Lung (tissue), 12 donors: Measurements from ENCODE around the gene ZYX. TPM values are rescaled to one million over a fixed set of nuclear protein-coding genes. Genes with fewer than 3 reads are reported as not detected.

Experiments used
- ATAC-seq: fragments of 200-7000 bp; cut with Tn5 transposase; one replicate; pipeline ENCODE4 v1.9.1; 2020; ENCODE audit warnings: moderate number of reproducible peaks; ENCODE audit not compliant: insufficient read depth, low FRiP score
- DNase-seq, 3 donors: peaks; one replicate each; pipeline ENCODE4 v3.0.0-alpha.2; 2013 to 2017
- H3K27ac ChIP-seq, 2 donors: one replicate each; pipeline ENCODE4 v1.5.1; 2013; ENCODE audit warnings: mild to moderate bottlenecking in 2 of 2, moderate library complexity in 2 of 2, control low read depth in 1 of 2, inconsistent platforms in 1 of 2, low read depth in 1 of 2, low read length in 1 of 2
- H3K27me3 ChIP-seq, 3 donors: one replicate each; pipeline ENCODE4 v1.5.1; 2013; ENCODE audit warnings: low read length in 2 of 3; ENCODE audit not compliant: control insufficient read depth in 3 of 3, insufficient read depth in 3 of 3
- H3K36me3 ChIP-seq, 4 donors: one replicate each; pipeline ENCODE4 v1.5.1; 2013; ENCODE audit warnings: low read length in 4 of 4, mild to moderate bottlenecking in 1 of 4, moderate library complexity in 1 of 4; ENCODE audit not compliant: control insufficient read depth in 4 of 4, insufficient read depth in 4 of 4
- H3K4me1 ChIP-seq, 5 donors: one replicate each; pipeline ENCODE4 v1.5.1; 2013; ENCODE audit warnings: low read length in 5 of 5, mild to moderate bottlenecking in 2 of 5, moderate library complexity in 1 of 5; ENCODE audit not compliant: control insufficient read depth in 5 of 5, insufficient read depth in 5 of 5
- H3K4me3 ChIP-seq: one replicate; pipeline ENCODE4 v1.5.1; 2013; ENCODE audit warnings: mild to moderate bottlenecking, control low read depth, moderate library complexity
- H3K9ac ChIP-seq, 2 donors: one replicate each; pipeline ENCODE4 v1.5.1; 2013; ENCODE audit warnings: low read length in 2 of 2, control low read depth in 1 of 2; ENCODE audit not compliant: insufficient read depth in 1 of 2
- H3K9me3 ChIP-seq, 4 donors: one replicate each; pipeline ENCODE4 v1.5.1; 2013; ENCODE audit warnings: low read length in 3 of 4, mild to moderate bottlenecking in 1 of 4, moderate library complexity in 1 of 4; ENCODE audit not compliant: control insufficient read depth in 4 of 4, insufficient read depth in 3 of 4
- WGBS, 2 donors: extraction: QIAGEN DNeasy Blood & Tissue Kit; methylation state at CpG; one replicate each; pipeline ENCODE4 v1.1.7; 2013; 5-methylcytosine and 5-hydroxymethylcytosine counted together
- polyA plus RNA-seq, 2 donors: library from polyadenylated mRNA; stranded (reverse); fragments of 200-250 nt; gene quantifications; one replicate each; pipeline ENCODE4 v1.2.1, GENCODE V29; 2013
- total RNA-seq, 2 donors: library from RNA; depleted of rRNA in 1 of 2; stranded (reverse); fragments of >200 nt in 1 of 2; gene quantifications; one replicate each; pipeline ENCODE4 v1.2.1, GENCODE V29; 2014 to 2021
- TF ChIP-seq, protein P1 (sequence below): IDR thresholded peaks from 2 replicates; pipeline ENCODE4 v1.5.1; 2012; ENCODE audit warnings: mild to moderate bottlenecking; ENCODE audit errors: control extremely low read depth, extremely low read depth
- donor health status: control.
- donor health status: control.
- donor health status: Bipolar disorder and iron deficiency.
- donor health status: healthy.
- donor health status: DM: yes; HTN: yes; CAD: no.

The ZYX gene
- total and polyA plus RNA-seq, 4 donors: 98.9 to 310 (median 183) TPM

DNA sequence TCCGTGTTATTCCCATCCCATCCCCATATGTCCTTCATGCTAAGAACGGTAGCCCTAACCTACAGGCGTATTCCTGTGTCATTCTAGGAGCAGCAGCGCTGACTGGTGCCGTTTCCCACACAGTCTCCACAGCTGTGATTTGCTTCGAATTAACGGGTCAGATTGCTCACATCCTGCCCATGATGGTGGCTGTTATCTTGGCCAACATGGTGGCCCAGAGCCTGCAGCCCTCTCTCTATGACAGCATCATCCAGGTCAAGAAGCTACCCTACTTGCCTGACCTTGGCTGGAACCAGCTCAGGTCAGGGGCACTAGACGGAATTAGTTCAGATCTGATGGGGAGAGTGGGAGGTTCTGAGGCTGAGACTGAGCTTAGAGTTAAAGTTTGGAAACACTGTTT is 39.3 kb upstream of the ZYX start:
- DNase-seq (no peak), ATAC-seq (no peak)
- H3K9me3 ChIP-seq: peaks cover 0 to 3% (median 0%) of the 10 kb centered on the region in 4 donors
- peaks cover 0 to 4% (median 0%) of the 10 kb centered on the region in 5 donors for H3K4me1 ChIP-seq
- peaks cover 0 to 15% (median 4%) of the 10 kb centered on the region in 3 donors for H3K27me3 ChIP-seq
- peak overlapping the region; percentile 5 for H3K4me3 ChIP-seq
- TF ChIP-seq, protein P1, sequence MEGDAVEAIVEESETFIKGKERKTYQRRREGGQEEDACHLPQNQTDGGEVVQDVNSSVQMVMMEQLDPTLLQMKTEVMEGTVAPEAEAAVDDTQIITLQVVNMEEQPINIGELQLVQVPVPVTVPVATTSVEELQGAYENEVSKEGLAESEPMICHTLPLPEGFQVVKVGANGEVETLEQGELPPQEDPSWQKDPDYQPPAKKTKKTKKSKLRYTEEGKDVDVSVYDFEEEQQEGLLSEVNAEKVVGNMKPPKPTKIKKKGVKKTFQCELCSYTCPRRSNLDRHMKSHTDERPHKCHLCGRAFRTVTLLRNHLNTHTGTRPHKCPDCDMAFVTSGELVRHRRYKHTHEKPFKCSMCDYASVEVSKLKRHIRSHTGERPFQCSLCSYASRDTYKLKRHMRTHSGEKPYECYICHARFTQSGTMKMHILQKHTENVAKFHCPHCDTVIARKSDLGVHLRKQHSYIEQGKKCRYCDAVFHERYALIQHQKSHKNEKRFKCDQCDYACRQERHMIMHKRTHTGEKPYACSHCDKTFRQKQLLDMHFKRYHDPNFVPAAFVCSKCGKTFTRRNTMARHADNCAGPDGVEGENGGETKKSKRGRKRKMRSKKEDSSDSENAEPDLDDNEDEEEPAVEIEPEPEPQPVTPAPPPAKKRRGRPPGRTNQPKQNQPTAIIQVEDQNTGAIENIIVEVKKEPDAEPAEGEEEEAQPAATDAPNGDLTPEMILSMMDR: no peak
- H3K27ac ChIP-seq: no peak overlapping the region
- no peak overlapping the region for H3K9ac ChIP-seq
- WGBS, 2 donors: 92 to 95% methylated on average over 8 of the region's 8 CpGs
- no peaks in the 10 kb centered on the region for H3K36me3 ChIP-seq

DNA sequence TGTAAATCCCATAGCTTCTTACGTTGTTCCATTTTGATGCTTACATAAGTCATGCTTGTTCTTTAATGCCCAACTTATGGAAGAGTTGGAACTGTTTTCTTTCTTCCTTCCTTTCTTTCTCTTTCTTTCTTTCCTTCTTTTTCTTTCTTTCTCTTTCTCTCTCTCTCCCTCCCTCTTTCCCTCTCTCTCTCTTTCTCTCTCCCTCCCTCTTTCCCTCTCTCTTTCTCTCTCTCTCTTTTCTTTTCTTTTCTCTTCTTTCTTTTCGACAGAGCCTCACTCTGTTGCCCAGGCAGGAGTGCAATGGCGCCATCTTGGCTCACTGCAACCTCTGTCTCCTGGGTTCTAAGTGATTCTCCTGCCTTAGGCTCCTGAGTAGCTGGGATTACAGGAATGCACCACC is 37.5 kb upstream of the ZYX start:
- Histone ChIP-seq H3K4me1 (peaks cover 0 to 4% (median 0%) of the 10 kb centered on the region in 5 donors), H3K9ac (no peak overlapping the region), H3K9me3 (peaks cover 0 to 3% (median 0%) of the 10 kb centered on the region in 4 donors), H3K4me3 (no peak overlapping the region), H3K27me3 (peaks cover 0 to 22% (median 4%) of the 10 kb centered on the region in 3 donors), H3K36me3 (no peaks in the 10 kb centered on the region), H3K27ac (no peak overlapping the region)
- DNase-seq (no peak), ATAC-seq (no peak)
- 78 to 93% methylated on average over 3 of the region's 3 CpGs for WGBS, 2 donors
- TF ChIP-seq, protein P1: no peak

DNA sequence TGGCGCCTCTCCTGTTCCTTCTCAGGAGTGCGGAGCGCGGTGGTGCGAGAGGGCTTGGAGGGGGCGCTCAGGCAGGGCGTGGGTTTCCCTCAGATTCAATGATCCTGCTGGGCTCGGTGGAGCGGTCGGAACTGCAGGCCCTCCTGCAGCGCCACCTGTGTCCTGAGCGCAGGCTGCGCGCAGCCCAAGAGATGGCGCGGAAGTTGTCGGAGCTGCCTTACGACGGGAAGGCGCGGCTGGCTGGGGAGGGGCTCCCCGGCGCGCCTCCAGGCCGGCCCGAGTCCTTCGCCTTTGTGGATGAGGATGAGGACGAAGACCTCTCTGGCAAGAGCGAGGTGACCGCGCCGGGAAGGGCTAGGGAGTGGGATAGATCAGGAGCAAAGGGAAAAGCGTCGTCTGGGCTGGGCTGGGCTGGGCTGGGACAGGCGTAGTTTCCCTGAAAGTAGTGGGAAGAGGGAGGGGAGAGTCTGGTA is 35.7 kb upstream of the ZYX start:
- DNase-seq: peak; percentile 29 to 57 (median 46)
- 6 to 9% methylated on average over 34 to 35 of the region's 35 CpGs for WGBS, 2 donors
- peaks cover 0 to 20% (median 4%) of the 10 kb centered on the region in 3 donors for H3K27me3 ChIP-seq
- H3K27ac ChIP-seq: no peak overlapping the region
- H3K4me1 ChIP-seq: peaks cover 0 to 4% (median 0%) of the 10 kb centered on the region in 5 donors
- no peaks in the 10 kb centered on the region for H3K36me3 ChIP-seq
- TF ChIP-seq, protein P1: peak; percentile 23
- no peak overlapping the region for H3K9ac ChIP-seq
- ATAC-seq: peak; percentile 72
- no peak overlapping the region for H3K4me3 ChIP-seq
- H3K9me3 ChIP-seq: peaks cover 0 to 3% (median 0%) of the 10 kb centered on the region in 4 donors

DNA sequence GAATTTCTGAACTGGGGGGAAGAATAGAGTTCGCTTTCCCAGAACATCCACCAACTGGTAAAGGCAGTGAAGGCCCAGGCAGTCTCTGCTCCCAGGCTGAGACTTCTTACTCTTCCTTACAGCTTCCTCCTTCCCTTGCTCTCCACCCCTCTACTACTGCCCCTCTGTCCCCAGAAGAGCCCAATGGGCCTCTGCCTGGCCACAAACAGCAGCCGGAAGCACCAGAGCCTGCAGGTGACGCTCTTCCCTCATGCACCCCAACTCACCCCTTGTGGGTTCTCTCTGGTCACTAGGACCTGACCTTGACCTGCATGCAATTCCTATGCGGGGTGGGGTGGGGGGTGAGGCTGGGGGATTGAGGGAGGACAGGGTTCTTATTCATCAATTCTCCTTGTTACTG is 35.1 kb upstream of the ZYX start:
- Histone ChIP-seq H3K27ac (no peak overlapping the region), H3K36me3 (no peaks in the 10 kb centered on the region), H3K9me3 (peaks cover 0 to 3% (median 0%) of the 10 kb centered on the region in 4 donors), H3K27me3 (peaks cover 0 to 20% (median 4%) of the 10 kb centered on the region in 3 donors), H3K9ac (no peak overlapping the region), H3K4me3 (no peak overlapping the region), H3K4me1 (peaks cover 0 to 4% (median 0%) of the 10 kb centered on the region in 5 donors)
- WGBS, 2 donors: 90 to 91% methylated on average over 4 of the region's 4 CpGs
- TF ChIP-seq, protein P1: no peak
- DNase-seq (no peak), ATAC-seq (no peak)
